Measurements from ENCODE around the gene IPO13. TPM values are rescaled to one million over a fixed set of nuclear protein-coding genes. Genes with fewer than 3 reads are reported as not detected.

Gene IPO13, protein sequence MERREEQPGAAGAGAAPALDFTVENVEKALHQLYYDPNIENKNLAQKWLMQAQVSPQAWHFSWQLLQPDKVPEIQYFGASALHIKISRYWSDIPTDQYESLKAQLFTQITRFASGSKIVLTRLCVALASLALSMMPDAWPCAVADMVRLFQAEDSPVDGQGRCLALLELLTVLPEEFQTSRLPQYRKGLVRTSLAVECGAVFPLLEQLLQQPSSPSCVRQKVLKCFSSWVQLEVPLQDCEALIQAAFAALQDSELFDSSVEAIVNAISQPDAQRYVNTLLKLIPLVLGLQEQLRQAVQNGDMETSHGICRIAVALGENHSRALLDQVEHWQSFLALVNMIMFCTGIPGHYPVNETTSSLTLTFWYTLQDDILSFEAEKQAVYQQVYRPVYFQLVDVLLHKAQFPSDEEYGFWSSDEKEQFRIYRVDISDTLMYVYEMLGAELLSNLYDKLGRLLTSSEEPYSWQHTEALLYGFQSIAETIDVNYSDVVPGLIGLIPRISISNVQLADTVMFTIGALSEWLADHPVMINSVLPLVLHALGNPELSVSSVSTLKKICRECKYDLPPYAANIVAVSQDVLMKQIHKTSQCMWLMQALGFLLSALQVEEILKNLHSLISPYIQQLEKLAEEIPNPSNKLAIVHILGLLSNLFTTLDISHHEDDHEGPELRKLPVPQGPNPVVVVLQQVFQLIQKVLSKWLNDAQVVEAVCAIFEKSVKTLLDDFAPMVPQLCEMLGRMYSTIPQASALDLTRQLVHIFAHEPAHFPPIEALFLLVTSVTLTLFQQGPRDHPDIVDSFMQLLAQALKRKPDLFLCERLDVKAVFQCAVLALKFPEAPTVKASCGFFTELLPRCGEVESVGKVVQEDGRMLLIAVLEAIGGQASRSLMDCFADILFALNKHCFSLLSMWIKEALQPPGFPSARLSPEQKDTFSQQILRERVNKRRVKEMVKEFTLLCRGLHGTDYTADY
- 10 to 100 TPM; 21.1 to 48.1 (median 42.0) TPM for total RNA-seq

DNA sequence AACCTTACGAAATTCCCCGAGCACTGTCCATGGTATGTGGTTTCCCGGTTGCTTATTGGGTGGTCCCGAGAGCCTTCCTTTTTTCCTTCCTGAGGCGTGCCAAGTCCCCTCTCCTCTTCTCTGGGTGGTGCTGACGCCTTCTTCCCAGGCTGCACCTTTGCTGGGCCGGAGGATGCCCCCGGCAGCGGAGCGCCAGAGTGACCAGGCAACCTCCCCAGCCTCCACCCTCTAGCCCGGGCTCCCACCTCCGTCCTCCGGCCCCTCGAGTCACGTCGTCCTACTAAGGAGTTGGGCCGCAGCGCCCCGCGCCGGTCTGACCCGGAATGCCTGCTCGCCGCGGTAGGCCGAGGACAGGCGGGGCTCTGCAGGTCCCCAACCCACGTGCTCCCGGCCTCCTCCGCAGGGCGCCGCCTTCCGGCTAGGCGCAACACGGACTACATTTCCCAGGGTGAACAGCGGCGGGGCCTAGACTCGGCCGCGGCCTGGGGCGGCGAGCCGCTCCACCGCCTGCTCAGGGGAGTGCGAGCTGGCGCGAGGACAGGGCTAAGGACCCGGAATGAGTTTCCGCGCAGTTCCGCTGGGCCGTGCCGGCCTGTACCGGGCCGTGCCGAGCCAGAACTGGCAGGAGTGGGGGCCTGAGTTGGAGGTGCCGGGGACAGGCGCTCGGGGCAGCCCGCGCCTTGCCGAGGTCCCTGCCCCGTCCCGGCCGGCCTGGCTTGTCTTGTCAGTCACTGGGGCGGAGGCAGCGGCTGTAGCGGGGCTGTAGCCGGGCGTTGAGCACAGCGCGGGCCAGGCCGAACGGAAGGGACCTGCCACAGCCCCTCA is at the start of gene IPO13:
Gene IPO13, plus strand, starts transcription at position 715 of the 825 bp plus-strand sequence. CDS start 651 bp downstream, outside the sequence.
- WGBS, 2 donors: 0 to 2% methylated on average over 15 to 22 of the region's 74 CpGs
- peaks cover 25 to 48% of the 10 kb centered on the region in 2 donors for H3K4me1 ChIP-seq
- TF ChIP-seq, protein P1, sequence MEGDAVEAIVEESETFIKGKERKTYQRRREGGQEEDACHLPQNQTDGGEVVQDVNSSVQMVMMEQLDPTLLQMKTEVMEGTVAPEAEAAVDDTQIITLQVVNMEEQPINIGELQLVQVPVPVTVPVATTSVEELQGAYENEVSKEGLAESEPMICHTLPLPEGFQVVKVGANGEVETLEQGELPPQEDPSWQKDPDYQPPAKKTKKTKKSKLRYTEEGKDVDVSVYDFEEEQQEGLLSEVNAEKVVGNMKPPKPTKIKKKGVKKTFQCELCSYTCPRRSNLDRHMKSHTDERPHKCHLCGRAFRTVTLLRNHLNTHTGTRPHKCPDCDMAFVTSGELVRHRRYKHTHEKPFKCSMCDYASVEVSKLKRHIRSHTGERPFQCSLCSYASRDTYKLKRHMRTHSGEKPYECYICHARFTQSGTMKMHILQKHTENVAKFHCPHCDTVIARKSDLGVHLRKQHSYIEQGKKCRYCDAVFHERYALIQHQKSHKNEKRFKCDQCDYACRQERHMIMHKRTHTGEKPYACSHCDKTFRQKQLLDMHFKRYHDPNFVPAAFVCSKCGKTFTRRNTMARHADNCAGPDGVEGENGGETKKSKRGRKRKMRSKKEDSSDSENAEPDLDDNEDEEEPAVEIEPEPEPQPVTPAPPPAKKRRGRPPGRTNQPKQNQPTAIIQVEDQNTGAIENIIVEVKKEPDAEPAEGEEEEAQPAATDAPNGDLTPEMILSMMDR (IDR thresholded peaks at IDR 0.05): peak; percentile 61 to 86 (median 71)
- TF ChIP-seq POLR2A (IDR thresholded peaks at IDR 0.05): peak in 1 of 2 donors; percentile 81
- intact Hi-C loops (cut with DNase I): no loop called here
- no peaks in the 10 kb centered on the region for H3K36me3 ChIP-seq
- peak within 1 kb of the TSS; percentile 96 to 98 (median 96) for H3K27ac ChIP-seq
- peak; percentile 95 to 96 for DNase-seq
- H3K4me3 ChIP-seq (replicated peaks in 1 of 3): peak within 1 kb of the TSS; percentile 46 to 83 (median 75)
- H3K27me3 ChIP-seq: no peaks in the 10 kb centered on the region
- no peaks in the 10 kb centered on the region for H3K9me3 ChIP-seq

DNA sequence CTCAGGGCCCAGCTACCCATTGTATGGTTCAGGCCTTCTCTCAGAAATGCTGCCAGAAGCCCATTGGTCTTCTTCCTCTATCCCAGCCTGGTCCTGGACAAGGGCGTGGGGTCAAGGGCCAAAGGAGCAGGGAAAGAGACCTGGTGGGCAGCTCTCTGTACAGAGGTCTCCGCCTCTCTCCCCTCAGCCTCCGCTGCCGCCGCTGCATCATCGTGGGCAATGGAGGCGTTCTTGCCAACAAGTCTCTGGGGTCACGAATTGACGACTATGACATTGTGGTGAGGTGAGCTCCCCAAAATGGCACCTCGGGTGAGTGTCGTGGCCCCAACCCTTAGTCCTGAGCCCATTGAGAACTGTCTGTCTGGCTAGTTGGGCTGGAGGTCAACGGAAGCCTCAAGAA is 47.8 kb upstream of the IPO13 start:
- H3K27ac ChIP-seq: no peak overlapping the region
- no peaks in the 10 kb centered on the region for H3K4me1 ChIP-seq
- no peak for DNase-seq
- intact Hi-C loops (cut with DNase I): no loop called here
- H3K9me3 ChIP-seq: no peaks in the 10 kb centered on the region
- H3K4me3 ChIP-seq (replicated peaks in 1 of 3): no peak overlapping the region
- WGBS, 2 donors: 95 to 98% methylated on average over 12 of the region's 12 CpGs
- H3K27me3 ChIP-seq: no peaks in the 10 kb centered on the region
- TF ChIP-seq POLR2A (IDR thresholded peaks at IDR 0.05): no peak
- TF ChIP-seq, protein P1 (IDR thresholded peaks at IDR 0.05): no peak
- peaks cover 0 to 3% of the 10 kb centered on the region in 2 donors for H3K36me3 ChIP-seq

DNA sequence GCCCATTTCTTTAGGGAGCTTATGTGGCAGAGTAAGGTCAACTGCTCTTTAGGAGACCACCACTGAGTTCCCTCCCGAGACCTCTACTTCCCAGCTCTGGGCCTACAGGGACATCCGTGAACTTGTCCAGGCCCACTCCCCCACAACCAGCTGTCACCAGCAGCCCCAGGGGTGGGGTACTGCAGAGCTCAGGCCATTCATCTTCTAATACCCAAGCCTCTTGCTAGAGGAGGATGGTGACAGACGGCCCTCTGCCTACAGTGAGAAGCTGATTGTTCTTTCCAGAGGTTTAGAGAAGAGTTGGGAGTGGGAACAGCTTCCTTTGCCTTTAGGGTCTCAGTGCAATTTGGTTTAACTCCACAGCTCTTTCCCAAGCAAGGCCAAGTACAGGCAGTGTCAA is 46.4 kb upstream of the IPO13 start:
- no peaks in the 10 kb centered on the region for H3K4me1 ChIP-seq
- H3K9me3 ChIP-seq: no peaks in the 10 kb centered on the region
- H3K27ac ChIP-seq: no peak overlapping the region
- 97% methylated on average over 3 of the region's 3 CpGs for WGBS, 2 donors
- no peak for TF ChIP-seq POLR2A (IDR thresholded peaks at IDR 0.05)
- TF ChIP-seq, protein P1 (IDR thresholded peaks at IDR 0.05): no peak
- no peak for DNase-seq
- intact Hi-C loops (cut with DNase I): no loop called here
- no peak overlapping the region for H3K4me3 ChIP-seq (replicated peaks in 1 of 3)
- H3K36me3 ChIP-seq: peaks cover 0 to 3% of the 10 kb centered on the region in 2 donors
- no peaks in the 10 kb centered on the region for H3K27me3 ChIP-seq

DNA sequence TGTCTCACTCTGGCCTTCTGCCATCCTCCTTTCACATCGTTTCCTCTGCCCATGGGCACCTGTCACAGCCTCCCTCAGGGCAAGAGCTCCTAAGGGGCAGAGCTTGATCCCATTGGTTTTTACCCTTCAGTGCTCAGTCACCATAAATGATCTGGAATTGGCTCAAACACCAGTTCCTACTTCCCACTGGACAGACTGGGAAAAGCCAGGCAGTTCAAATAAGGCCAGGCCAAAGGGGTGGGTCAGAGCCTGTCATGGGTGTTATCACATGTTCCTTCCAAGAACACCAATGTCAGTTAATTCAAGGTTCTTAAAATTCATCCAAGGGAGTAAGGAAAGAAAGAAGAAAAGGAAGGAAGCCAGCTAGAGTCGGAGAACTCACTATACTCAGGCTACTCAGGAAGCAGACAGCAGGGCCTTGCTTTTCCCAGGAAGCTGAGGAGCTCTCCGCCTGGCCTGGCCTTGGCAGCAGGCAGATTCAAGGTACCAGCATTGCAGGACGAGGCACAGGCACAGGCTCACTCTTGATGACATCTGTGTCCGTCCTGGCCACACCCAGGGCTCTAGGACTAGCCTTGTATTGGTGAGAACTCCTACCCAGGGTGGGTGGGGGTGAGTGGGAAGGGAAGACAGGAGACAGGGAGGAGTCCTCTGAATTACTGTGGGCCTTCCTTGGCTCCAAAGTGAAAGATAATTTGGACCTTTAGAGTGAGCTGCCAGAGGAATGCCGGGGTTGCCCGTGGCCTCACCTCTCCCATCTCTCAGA is 45.4 kb upstream of the IPO13 start:
- intact Hi-C loops (cut with DNase I): no loop called here
- TF ChIP-seq, protein P1 (IDR thresholded peaks at IDR 0.05): no peak
- TF ChIP-seq POLR2A (IDR thresholded peaks at IDR 0.05): no peak
- Histone ChIP-seq H3K4me3 (replicated peaks in 1 of 3) (no peak overlapping the region), H3K9me3 (no peaks in the 10 kb centered on the region), H3K36me3 (peaks cover 0 to 3% of the 10 kb centered on the region in 2 donors), H3K27me3 (no peaks in the 10 kb centered on the region), H3K27ac (no peak overlapping the region), H3K4me1 (no peaks in the 10 kb centered on the region)
- no peak for DNase-seq
- WGBS, 2 donors: 78% methylated on average over 7 of the region's 7 CpGs
